ENCODE results near the gene PAX6. TPM values are rescaled to one million over a fixed set of nuclear protein-coding genes. Genes with fewer than 3 reads are reported as not detected.

Gene PAX6
- total and polyA plus RNA-seq, 9 of the 15 experiments (the other 6 are each of a cell fraction or from before 2014, with no cell fraction given): 1.5 to 10.9 (median 5.3) TPM

GRCh38 chr11:31821766-31822165 is 10.6 kb upstream of the PAX6 start:
- WGBS (ENCODE audit: insufficient coverage, low coverage, missing lambda C conversion rate): 10% methylated on average over 8 of the region's 8 CpGs
- TF ChIP-seq ZNF583 (CRISPR knock-in tag; IDR thresholded peaks at IDR 0.05) (no peak), NUFIP1 (IDR thresholded peaks at IDR 0.05; ENCODE audit: partially characterized antibody) (no peak), GATAD2A (IDR thresholded peaks at IDR 0.05) (no peak), ZNF75A (CRISPR knock-in tag; IDR thresholded peaks at IDR 0.05) (no peak), ARNT (IDR thresholded peaks at IDR 0.05) (no peak), NR2F6 (CRISPR knock-in tag; IDR thresholded peaks at IDR 0.05) (no peak), HNRNPLL (IDR thresholded peaks at IDR 0.05; ENCODE audit: low read depth, low read length, poor library complexity, severe bottlenecking) (no peak)
- no TSS peak for BruUV-seq (replicated peaks)
- no peak overlapping the region for H3K9ac ChIP-seq (ENCODE audit: insufficient read depth in 1 of 2, low read depth in 2 of 2, low read length in 2 of 2)
- H3K4me1 ChIP-seq (replicated peaks in 1 of 2; ENCODE audit: control insufficient read depth in 2 of 2, insufficient read depth in 2 of 2, low read length in 2 of 2): peaks cover 0 to 35% of the 10 kb centered on the region in 2 experiments; a peak in 3 of 5 replicates
- no peaks in the 10 kb centered on the region for H3K79me2 ChIP-seq (ENCODE audit: control insufficient read depth, insufficient read depth, low read length)
- no peaks in the 10 kb centered on the region for H3K9me3 ChIP-seq (replicated peaks; ENCODE audit: control insufficient read depth, insufficient read depth, low read depth, low read length)
- ATAC-seq (no peak), FAIRE-seq (no peak), DNase-seq (ENCODE audit: extremely low read depth in 1 of 4, low spot score in 3 of 4) (no peak)
- CTCF ChIA-PET (ENCODE audit: low intra/inter-chr PET ratio): no interaction called here
- H3K27me3 ChIP-seq (ENCODE audit: control insufficient read depth in 2 of 2, insufficient read depth in 2 of 2, low read length in 2 of 2): peaks cover 62 to 77% of the 10 kb centered on the region in 2 experiments
- no peaks in the 10 kb centered on the region for H4K20me1 ChIP-seq (replicated peaks; ENCODE audit: control insufficient read depth, insufficient read depth, low read length)
- POLR2A ChIA-PET: no interaction called here
- H3K4me2 ChIP-seq (ENCODE audit: insufficient read depth, low read length): no peak overlapping the region
- H3K36me3 ChIP-seq (ENCODE audit: control insufficient read depth, insufficient read depth, low read length): no peaks in the 10 kb centered on the region
- no peak overlapping the region for H2AFZ ChIP-seq (ENCODE audit: low read depth, low read length)
- intact Hi-C loops (cut with micrococcal nuclease): no loop called here
- no peak overlapping the region for H3K27ac ChIP-seq (ENCODE audit: extremely low read depth, low read depth, low read length)
- no peaks in the 10 kb centered on the region for H3K9me1 ChIP-seq (ENCODE audit: control insufficient read depth, insufficient read depth, low read length)
- H3K4me3 ChIP-seq: no peak overlapping the region
- in situ Hi-C loops (cut with MboI): no loop called here

- Histone ChIP-seq H3K4me2 (ENCODE audit: insufficient read depth, low read length) (no peak overlapping the region), H3K27ac (ENCODE audit: extremely low read depth, low read depth, low read length) (no peak overlapping the region), H3K9ac (ENCODE audit: insufficient read depth in 1 of 2, low read depth in 2 of 2, low read length in 2 of 2) (no peak overlapping the region), H3K9me1 (ENCODE audit: control insufficient read depth, insufficient read depth, low read length) (no peaks in the 10 kb centered on the region), H3K36me3 (ENCODE audit: control insufficient read depth, insufficient read depth, low read length) (no peaks in the 10 kb centered on the region), H3K4me1 (replicated peaks in 1 of 2; ENCODE audit: control insufficient read depth in 2 of 2, insufficient read depth in 2 of 2, low read length in 2 of 2) (peaks cover 0 to 38% of the 10 kb centered on the region in 2 experiments; a peak in 2 of 5 replicates), H3K79me2 (ENCODE audit: control insufficient read depth, insufficient read depth, low read length) (no peaks in the 10 kb centered on the region), H3K27me3 (ENCODE audit: control insufficient read depth in 2 of 2, insufficient read depth in 2 of 2, low read length in 2 of 2) (peaks cover 58 to 78% of the 10 kb centered on the region in 2 experiments), H3K4me3 (no peak overlapping the region), H2AFZ (ENCODE audit: low read depth, low read length) (no peak overlapping the region), H4K20me1 (replicated peaks; ENCODE audit: control insufficient read depth, insufficient read depth, low read length) (no peaks in the 10 kb centered on the region), H3K9me3 (replicated peaks; ENCODE audit: control insufficient read depth, insufficient read depth, low read depth, low read length) (no peaks in the 10 kb centered on the region)
- WGBS (ENCODE audit: insufficient coverage, low coverage, missing lambda C conversion rate): 7% methylated on average over 5 of the region's 5 CpGs
- DNase-seq (ENCODE audit: extremely low read depth in 1 of 4, low spot score in 3 of 4) (no peak), ATAC-seq (no peak), FAIRE-seq (no peak)
- in situ Hi-C loops (cut with MboI): no loop called here
- TF ChIP-seq USF1 (CRISPR knock-in tag; IDR thresholded peaks at IDR 0.05) (no peak), ZNF717 (CRISPR knock-in tag; IDR thresholded peaks at IDR 0.05) (no peak), LCOR (CRISPR knock-in tag; IDR thresholded peaks at IDR 0.05) (no peak), RBM15 (IDR thresholded peaks at IDR 0.05; ENCODE audit: insufficient read depth, low read length) (no peak), ZNF696 (CRISPR knock-in tag; conservative IDR thresholded peaks at IDR 0.05) (no peak), EGR1 (conservative IDR thresholded peaks at IDR 0.05) (no peak), ZNF217 (CRISPR knock-in tag; IDR thresholded peaks at IDR 0.05) (no peak), ZBTB7A (IDR thresholded peaks at IDR 0.05; ENCODE audit: borderline replicate concordance, control insufficient read depth, low read depth, low read length) (no peak)
- TF ChIP-seq, protein P1, sequence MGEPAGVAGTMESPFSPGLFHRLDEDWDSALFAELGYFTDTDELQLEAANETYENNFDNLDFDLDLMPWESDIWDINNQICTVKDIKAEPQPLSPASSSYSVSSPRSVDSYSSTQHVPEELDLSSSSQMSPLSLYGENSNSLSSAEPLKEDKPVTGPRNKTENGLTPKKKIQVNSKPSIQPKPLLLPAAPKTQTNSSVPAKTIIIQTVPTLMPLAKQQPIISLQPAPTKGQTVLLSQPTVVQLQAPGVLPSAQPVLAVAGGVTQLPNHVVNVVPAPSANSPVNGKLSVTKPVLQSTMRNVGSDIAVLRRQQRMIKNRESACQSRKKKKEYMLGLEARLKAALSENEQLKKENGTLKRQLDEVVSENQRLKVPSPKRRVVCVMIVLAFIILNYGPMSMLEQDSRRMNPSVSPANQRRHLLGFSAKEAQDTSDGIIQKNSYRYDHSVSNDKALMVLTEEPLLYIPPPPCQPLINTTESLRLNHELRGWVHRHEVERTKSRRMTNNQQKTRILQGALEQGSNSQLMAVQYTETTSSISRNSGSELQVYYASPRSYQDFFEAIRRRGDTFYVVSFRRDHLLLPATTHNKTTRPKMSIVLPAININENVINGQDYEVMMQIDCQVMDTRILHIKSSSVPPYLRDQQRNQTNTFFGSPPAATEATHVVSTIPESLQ (CRISPR knock-in tag; IDR thresholded peaks at IDR 0.05): no peak
- CTCF ChIA-PET (ENCODE audit: low intra/inter-chr PET ratio): no interaction called here
- intact Hi-C loops (cut with micrococcal nuclease): no loop called here
- POLR2A ChIA-PET: no interaction called here
- no TSS peak for BruUV-seq (replicated peaks)
Observed at GRCh38 chr11:31821235-31821764, 10.2 kb upstream of the PAX6 start.

Measured in K562 (cell line).